Right kidney (tissue), 1 donor: Measurements from ENCODE around the gene ALOX5AP.

Experiments used
- DNase-seq: peaks from one replicate; pipeline ENCODE4 v3.0.0-alpha.2; 2016

Gene ALOX5AP

DNA sequence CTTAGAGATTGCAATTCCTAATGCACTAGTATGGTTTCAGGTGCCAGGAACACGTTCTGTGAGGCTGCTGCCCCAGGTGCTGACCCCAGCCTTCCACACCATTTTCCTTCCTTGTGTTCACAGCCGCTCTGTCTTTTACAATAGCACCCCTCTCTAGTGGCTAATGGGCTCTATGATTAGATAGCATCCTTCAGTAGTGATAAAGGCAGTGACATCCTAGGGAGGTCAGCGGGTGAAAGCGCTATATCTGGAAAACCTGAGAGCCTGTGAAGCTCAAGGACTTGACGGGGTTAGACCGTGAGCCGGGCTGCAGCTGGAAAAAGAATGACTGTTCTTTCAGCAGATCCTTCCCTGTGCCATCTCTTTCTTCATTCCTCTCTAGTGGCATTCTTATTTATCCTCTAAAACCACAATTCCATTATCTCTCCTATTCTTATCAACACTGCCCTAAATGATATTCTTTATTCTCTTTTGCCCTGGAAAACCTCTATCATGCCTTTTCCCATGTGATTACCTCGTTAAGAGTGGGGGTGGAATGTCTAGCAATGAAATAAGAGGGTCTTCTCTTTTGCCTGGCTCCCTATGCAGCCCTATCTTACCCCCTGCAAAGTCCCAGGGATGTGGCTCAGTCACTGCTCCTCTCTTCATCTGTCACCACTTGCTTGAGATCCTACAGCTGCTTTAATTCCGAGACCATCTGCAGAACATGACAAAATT is 21.8 kb downstream of the ALOX5AP start:
- DNase-seq = no peak

DNA sequence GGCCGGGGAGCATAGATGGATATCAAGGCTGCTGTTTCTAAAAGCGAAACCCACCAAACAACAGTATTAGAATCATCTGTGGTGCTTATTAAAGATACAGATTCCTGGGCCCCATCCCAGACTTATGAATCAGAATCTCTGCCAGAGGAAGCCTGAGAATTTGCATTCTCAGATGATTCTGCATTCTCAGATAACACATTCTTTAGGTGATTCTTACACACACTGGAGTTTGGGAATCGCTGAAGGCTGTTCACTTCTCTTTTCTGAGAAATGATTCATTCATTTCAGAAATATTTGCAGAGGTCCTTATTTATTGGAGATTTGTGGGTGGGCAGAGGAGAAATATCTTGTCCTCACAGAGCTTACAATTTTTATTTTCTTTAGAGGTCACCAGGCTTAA is 24.4 kb downstream of the ALOX5AP start:
- no peak for DNase-seq

DNA sequence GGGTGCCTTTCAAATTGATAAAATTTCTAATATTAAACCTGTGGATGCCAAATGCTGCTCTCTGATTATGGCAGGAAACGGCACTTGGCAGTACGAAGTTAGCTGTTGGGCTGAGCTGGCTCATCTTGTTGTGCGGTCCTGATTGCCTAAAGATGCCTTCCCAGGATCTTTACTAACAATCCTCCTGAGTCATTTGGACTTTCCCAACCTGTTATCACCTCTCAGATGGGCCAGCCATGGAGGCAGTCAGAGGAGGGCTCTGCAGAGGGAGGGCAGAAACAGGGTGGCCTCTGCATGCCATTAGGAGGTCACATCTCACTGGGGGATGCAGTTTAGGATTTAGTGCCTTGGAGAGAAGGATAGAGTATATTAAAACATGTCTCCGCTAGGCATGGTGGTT is 27.3 kb downstream of the ALOX5AP start:
- DNase-seq = no peak

DNA sequence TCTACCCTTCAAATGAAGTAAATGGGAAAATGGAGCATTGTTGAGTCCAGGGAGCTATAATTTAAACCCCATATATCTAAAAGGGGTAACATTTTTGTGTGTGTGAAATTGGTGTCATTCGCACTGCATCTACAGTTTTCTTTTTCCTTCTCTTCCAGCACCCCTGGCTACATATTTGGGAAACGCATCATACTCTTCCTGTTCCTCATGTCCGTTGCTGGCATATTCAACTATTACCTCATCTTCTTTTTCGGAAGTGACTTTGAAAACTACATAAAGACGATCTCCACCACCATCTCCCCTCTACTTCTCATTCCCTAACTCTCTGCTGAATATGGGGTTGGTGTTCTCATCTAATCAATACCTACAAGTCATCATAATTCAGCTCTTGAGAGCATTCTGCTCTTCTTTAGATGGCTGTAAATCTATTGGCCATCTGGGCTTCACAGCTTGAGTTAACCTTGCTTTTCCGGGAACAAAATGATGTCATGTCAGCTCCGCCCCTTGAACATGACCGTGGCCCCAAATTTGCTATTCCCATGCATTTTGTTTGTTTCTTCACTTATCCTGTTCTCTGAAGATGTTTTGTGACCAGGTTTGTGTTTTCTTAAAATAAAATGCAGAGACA is 28.6 kb downstream of the ALOX5AP start:
- no peak for DNase-seq

DNA sequence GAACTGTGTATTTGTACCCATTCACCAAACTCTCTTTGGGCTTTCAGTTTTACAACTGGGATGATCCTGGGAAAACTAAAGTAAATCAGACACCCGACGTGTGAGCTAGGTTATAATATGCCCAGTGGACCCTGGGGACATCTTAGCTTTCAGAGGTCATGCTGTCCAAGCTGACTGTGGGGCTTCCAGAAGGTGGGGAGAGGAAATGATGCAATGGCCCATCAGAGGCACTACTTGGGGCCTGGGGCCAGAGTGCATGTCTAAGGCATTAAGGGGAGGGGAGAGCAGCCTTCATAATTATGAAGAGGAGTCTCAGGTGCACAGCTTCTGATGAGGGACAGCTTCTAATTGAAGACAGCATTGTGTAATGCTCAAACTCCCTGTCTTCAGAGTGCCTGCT is 30.9 kb downstream of the ALOX5AP start:
- no peak for DNase-seq

DNA sequence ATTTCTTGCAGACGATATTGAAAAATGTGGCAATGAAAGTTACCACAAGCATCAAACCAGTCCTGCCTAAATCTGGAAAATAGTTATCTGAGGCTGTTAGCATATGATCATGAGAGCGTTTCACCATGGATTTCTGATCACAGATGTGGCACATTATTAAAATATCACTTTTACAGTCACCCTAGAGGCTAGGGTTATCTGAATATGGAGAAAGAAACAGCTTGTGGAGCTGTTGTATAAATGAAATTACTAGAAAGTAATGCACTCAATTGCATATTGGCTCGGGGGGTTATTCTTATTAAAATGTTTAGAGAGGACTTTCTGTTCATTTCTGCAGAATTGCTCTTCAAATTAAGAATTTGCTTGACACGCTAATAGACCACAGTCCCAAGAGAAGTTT is 35.6 kb downstream of the ALOX5AP start:
- DNase-seq = no peak

DNA sequence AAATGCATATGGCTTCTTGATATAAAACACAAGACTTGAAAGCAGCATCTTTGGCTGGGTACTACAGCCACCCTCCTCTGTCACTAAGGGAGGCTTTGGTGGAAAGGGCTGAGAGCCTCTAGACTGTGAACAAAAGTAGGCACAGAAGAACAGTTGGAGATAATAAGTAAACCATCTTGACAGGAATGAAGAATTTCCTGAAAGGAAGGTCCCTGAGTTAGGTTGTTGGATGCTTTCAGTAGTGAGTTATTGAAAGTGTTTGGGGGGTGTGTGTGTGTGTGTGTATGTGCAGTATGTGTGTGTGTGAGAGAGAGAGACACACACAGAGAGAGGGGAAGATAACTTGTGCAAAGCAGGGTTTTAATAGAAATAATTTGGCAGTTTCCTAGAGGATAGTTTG is 38.2 kb downstream of the ALOX5AP start:
- no peak for DNase-seq

DNA sequence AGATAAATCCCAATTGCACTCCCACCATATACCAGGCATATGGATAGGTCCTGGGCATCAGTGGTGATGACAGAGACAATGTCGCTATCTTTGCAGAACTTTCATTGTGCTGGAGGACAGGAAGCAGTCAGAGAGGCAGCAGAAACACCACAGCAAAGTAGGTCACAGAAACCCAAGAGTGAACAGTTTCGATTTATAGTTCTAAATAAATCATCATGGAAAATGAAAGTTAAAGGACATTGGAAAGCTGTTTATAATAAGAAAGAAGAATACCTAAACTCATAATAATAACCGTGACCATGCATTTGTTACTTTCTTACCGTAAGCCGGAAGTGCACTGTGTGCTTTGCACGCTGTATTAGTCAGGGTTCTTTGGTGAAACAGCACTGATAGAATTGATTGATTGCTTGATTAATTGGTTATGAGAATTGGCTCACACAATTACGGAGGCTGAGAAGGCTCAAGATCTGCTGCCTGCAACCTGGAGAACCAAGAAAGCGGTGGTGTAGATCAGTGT is 38.9 kb downstream of the ALOX5AP start:
- DNase-seq = no peak

DNA sequence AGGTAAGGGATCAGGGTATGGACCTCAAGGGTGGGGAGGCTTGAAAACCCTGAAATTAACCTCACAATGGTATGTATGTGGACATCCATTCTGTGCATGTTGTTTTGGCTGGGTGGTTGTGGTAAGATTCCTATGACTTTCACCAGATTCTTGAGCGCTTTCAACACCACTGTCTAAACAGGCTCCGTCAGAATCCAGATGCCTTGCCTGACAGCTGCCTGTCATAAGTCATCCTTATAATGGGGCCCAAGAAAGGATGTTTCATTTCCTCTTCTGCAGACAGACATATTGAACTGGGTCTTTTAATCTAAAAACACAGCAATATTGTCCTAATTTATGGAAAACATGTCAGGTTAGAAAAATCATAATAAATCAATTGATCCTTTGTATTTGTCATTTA is 41.3 kb downstream of the ALOX5AP start:
- DNase-seq = no peak

DNA sequence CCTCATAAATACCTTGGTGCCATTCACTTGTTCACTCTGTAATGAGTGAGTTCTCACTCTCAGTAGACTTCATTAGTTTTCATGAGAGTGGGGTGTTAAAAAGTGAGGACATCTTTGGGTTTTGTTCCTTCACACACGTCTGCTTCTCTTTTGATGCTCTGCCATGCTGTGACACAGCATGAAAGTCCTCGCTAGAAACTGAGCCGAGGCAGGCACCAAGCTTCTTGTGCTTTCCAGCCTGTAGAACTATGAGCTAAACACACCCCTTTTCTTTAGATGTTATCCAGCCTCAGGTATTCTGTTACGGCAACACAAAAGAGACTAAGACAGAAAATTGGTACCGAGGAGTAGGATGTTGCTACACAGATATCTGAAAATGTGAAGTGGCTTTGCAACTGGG is 43.7 kb downstream of the ALOX5AP start:
- DNase-seq = no peak

DNA sequence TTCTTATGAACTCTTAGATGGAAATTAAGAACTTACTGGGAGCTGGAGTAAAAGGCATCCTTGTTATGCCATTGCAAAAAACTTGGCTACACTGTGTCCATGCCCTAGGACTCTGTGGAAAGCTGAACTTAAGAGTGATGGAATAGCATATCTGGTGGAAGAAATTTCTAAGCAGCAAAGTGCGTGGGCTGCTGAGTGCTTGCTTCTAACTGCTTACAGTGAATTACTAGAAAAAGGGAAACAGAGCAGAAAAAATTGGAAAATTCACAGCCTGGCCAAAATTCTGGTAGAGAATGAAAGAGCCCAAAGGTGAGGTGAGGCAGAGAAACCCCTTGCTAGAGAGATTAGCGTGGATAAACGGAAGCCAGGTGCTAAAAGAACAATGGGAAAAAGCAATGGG is 44.3 kb downstream of the ALOX5AP start:
- no peak for DNase-seq

DNA sequence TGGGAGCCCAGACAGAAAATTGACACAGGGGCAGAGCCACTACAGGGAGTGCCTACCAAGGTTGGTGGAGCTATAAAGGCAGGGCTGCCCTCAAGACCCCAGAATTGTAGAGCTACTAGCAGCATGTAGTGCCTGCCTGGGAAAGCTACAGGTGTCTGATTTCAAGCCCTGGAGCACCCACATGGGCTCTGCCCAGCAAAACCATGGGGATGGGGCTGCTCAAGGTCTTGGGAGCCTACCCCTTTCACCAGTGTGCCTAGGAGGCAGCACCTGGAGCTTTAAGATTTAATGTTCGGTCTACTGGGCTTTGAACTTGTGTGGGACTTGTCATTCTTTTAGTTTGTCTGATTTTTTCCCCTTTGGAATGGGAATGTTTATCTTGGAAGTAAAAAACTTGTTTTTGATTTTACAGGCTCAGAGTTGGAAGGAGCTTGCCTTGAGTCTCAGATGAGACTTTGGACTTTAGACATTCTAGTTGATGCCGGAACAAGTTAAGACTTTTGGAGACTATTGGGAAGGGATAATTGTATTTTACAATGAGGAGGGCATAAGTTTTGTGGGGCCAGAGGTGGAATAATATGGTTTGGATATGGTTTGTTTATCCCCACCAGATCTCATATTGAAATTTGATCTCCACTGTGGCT is 45.1 kb downstream of the ALOX5AP start:
- no peak for DNase-seq

DNA sequence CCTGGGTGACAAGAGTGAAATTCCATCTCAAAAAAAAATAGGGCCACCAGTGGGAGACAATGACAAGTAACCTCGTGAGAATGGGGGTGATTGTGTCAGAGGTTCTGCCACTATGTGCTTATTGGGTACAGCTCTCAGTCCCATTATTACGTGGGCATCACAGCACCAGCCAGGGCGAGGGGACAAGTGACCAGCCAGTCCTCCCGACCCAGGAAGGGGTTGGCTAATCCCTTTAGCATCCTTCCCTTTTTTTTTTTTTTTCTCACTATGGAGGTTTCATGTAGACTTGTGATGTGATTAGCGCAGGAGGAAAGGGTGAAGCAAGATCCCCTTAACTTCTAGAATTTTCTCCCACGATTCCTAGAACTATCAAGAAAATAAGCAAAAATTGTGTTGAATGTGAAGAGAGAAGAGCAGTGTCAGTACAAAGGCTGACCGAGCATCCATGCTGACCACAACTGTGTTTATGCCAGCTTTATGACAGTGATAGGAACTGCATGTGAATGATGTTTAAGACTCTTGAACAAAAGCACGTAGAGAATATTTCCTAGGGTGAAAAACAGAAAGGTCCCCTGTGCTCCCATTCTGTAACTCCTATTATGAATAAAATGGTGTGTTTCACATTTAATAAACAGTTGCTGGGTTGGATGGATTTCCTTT is 50.0 kb downstream of the ALOX5AP start:
- DNase-seq = no peak

DNA sequence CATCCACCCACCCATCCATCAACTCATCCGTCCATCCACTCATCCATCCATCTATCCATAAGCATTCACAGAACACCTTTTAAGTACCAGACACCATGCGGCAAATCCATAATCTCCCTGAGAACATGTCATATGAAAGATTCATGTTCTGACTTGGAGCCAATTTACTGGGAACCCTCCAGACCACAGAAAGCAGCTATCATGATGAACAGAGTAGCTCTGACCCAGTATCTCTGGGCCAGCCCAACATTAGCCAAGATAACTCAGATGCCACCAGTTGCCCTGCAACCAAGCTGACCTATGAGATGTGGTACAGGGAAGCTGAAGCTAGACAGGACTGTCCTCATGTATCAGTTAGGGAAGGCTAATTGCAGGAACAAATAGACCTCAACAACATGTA is 51.3 kb downstream of the ALOX5AP start:
- DNase-seq = no peak

DNA sequence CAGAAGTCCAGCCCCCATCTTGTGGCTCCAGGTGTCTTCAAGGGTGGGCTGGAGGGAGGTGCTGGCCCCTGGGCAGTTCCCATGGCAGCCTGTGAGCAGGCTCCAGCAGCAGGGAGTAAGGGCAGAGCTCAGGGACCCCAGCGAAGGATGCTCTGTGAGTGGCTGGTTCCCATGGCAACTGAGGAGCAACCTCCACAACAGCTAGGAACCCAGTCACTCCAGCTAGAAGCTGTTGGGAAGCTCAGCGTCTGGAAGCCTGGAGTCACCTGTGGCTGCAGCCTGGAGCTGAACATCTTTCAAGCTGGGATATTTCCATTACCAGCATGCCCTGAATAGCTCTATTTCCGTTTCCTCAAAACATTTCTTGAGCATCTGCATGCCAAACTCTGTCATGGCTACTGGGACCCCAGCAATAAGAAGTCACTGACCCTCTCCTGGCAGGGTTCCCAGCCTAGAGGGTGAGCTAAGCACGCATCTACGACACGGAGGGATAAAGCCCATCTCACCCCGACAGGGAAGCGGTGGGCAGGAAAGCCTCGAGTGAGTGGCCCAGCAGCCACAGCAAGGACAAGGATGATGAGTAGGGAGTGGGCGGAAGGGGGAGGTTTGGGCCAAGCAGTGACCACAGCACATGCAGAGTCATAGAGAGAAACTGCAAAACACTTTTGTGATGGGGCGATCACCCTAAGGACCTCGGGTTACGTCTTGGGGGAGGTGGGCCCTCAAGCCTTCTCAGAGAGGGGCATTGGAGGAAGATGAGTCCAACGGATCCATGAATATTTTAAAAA is 52.6 kb downstream of the ALOX5AP start:
- no peak for DNase-seq

DNA sequence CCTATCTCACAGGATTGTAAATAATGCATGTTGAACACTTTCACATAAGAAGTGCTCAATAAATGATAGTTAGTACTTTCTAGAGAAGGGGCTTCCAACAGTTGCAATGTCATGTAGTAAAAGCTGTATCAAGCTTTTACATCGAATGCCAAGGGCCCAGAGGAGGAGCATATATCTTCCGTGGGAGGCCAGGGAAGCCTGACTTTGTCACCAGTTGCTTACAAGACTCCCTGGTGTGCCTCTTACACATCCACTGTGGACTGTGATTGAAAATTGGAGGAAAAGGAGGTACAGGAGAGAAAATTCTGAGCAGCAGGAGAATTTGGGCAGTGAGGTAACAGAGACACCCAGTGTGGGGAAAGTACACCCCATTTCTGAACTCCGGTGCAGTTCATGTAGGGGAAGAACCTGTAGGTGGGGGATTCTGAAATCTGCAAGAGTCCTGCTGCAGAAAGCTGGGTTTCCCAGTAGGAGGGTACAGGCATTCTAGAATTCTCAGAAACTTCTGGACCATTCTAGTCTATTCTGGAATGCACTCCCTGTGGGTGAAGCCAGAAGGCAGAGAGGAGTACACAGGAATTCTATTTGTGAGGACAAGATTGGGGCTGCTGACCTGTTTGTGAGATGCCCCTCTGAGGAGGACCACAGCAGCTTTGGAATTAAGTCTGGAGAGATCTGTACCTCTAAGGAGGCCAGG is 54.0 kb downstream of the ALOX5AP start:
- DNase-seq = no peak

DNA sequence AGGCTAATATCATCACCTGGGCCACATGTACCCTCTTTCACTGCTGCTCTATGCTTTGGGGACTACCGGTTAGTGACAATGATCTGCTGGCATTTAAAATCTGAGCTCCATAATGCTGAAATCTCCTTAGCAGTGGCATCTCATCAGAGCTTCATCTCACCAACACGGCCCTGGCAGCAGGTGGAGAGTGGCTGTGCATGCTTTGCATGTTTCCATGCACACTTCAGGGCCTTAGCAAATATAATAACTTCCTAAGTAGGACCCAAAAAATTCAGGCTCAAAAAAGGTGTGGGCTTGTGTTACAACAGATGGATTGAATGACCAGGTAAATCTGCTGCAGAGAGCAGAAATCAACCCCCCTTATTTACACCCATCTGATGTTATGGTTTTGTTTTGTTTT is 55.2 kb downstream of the ALOX5AP start:
- DNase-seq = no peak

DNA sequence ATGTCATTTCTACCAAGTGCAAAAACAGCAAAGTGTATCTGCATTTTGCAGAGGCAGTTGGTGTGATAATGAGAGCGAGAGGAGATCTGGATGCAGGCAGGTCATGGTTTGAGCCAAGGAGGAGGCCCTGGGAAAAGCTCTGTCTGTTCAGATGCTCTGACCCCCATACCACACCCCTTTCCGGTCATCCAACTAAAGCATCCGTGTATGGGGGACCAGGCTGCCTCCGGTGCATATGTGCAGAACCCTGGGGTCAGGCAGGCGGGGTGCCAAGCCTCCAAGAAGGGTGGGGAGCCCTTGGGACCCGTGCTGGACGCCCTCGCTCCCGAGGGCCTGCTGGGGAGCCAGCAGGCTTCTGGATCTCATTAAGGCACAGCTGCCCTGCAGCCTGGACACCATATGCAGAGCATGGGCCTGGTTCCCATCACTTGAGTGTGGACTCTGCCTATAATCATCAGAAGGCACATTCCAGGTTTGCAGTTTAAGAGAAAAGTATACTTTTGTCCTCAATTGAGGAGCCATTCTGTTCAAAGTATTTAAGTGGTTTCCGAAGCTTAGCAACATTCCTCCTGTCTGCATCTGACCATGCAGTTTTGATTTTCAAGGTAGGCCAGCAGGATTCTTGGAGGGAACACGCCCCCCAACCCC is 56.1 kb downstream of the ALOX5AP start:
- no peak for DNase-seq

DNA sequence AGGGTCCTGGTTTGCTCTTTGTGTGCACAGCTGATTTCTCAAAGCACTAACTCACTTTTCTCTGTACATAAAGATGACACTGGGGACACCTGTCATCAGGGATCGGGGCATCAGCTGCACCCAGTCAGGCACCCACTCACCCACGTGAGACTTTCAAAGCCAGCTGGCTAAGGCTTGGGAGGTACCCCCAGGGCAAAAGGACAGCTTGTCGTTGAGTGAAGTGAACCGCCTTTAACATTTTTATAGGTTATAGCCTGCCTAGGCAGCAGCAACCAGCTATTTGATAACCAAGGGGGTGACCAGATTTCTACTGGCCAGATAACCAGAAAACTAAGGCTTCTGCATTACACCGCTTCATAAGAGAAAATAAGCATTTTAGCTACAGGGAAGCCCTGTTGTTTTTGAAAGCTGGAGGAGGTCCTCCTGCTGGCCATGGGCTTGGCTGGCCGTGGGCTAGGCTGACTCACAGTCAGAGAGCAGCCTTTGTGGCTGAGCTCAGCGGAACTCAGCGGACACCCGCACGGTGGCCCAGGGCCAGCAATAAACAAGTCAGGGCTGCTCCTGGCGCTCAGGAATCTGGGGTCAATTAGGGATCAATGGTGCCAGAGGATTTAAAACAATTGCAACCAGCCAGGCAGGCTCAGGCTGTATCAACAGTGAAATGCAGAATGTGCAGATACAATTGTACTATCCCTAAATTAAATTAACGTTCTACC is 57.1 kb downstream of the ALOX5AP start:
- DNase-seq = no peak

DNA sequence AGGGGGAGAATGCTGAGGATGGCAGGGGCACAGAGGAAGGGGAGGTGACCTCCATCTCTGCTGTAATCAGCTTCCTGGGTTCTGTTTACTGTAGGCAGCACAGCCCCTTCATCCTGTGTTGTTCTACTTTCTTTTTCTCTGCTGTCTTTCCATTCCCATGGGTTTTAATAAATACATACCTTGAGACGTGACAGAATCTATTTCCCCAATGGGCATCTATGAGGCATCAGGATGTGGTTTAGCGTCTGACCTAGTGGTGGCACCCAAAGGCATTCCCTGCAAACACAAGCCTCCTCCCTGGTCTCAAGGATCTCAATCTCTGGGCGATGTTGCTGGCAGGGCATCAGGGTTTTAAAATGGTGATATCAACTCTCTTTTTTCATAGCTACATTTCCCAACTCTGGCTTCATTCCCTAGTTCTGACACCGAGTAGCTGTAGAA is 60.8 kb downstream of the ALOX5AP start:
- no peak for DNase-seq
